BLaER1 treated with 17β-estradiol and CSF1 and Interleukin-3, amounts not matched to agents 10 nM and 100 nM (cell line): Measurements from ENCODE around the gene TET2.

Experiments
- H3K27ac ChIP-seq, 11 experiments: shearing (Covaris generic); formaldehyde crosslinking; 2 replicates each; pipeline ENCODE4 v1.8.1; 2022
- H3K27me3 ChIP-seq, 11 experiments: shearing (Covaris generic); formaldehyde crosslinking; 2 replicates each; pipeline ENCODE4 v1.8.1; 2022
- H3K36me3 ChIP-seq, 11 experiments: shearing (Covaris generic); formaldehyde crosslinking; 2 replicates each; pipeline ENCODE4 v1.8.1; 2022
- H3K4me1 ChIP-seq, 10 experiments: shearing (Covaris generic); formaldehyde crosslinking; 2 replicates each; pipeline ENCODE4 v1.8.1; 2022
- H3K4me2 ChIP-seq, 11 experiments: shearing (Covaris generic); formaldehyde crosslinking; 2 replicates each; pipeline ENCODE4 v1.8.1; 2022
- H3K4me3 ChIP-seq, 10 experiments: shearing (Covaris generic); formaldehyde crosslinking; 2 replicates each; pipeline ENCODE4 v1.8.1; 2022
- H3K9ac ChIP-seq, 11 experiments: shearing (Covaris generic); formaldehyde crosslinking; 2 replicates each; pipeline ENCODE4 v1.8.1; 2022
- H3K9me3 ChIP-seq, 11 experiments: shearing (Covaris generic); formaldehyde crosslinking; replicated peaks in 1 of 11; 2 replicates each; pipeline ENCODE4 v1.8.1; 2022
- H4K20me1 ChIP-seq, 11 experiments: shearing (Covaris generic); formaldehyde crosslinking; 2 replicates each; pipeline ENCODE4 v1.8.1; 2022
- Cebpa-rat ChIP-seq, 11 experiments: shearing (Covaris generic); IDR thresholded peaks; 2 replicates each; pipeline ENCODE4 v1.8.1; 2022

Gene TET2

DNA sequence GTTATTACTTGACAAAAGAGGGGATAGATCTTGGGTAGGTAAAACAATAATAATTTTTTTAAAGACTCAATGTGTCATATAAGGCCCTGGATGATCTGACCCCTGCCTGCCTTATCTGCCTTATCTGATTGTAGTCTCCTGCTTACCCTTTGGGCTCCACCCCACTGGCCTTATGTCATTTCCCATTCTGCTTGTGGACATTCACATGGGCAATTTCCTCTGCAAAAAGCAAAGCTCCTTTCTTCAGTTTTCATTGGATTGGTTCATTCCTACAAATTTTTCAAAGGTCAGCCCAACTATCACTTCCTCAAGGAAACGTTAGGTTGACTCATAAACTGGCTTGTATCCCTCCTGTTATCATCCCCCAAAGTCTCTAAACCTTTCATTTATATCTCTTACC lies 15.7 kb upstream of the TET2 start:
- Histone ChIP-seq H3K9me3 (peaks cover 0 to 37% (median 0%) of the 10 kb centered on the region in 11 experiments; a peak in 4 of 22 replicates), H3K4me2 (peak overlapping the region in 4 of 11 experiments; percentile 36 to 77 (median 70); a peak in 8 of 22 replicates), H3K4me1 (peaks cover 3 to 76% (median 11%) of the 10 kb centered on the region in 10 experiments; a peak in 15 of 20 replicates), H3K27ac (peak overlapping the region in 3 of 11 experiments; percentile 23 to 56 (median 46); a peak in 4 of 22 replicates), H3K4me3 (no peak overlapping the region), H4K20me1 (no peaks in the 10 kb centered on the region), H3K27me3 (no peaks in the 10 kb centered on the region), H3K36me3 (no peaks in the 10 kb centered on the region), H3K9ac (no peak overlapping the region)
- no peak for TF ChIP-seq Cebpa-rat (IDR thresholded peaks at IDR 0.05)

DNA sequence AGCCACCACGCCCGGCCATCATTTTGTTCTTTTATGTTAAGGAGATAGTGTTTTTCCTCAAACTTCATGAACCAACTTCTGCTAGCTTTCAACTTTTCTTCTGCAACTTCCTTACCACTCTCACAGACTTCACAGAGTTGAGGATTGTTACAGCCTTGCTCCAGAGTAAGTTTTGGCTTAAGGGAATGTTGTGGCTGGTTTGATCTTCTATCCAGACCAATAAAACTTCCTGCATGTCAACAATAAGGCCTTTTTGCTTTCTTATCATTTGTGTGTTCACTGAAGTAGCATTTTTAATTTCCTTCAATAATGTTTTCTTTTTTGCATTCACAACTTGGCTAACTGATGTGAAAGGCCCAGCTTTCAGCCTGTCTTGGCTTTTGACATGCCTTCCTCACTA lies 12.7 kb upstream of the TET2 start:
- no peak overlapping the region for H3K4me3 ChIP-seq
- no peaks in the 10 kb centered on the region for H4K20me1 ChIP-seq
- no peak overlapping the region; a peak in 1 of 22 replicates for H3K27ac ChIP-seq
- no peak for TF ChIP-seq Cebpa-rat (IDR thresholded peaks at IDR 0.05)
- peaks cover 0 to 57% (median 0%) of the 10 kb centered on the region in 11 experiments; a peak in 5 of 22 replicates for H3K9me3 ChIP-seq
- H3K27me3 ChIP-seq = no peaks in the 10 kb centered on the region
- H3K4me2 ChIP-seq = peak overlapping the region in 2 of 11 experiments; percentile 12 to 26; a peak in 3 of 22 replicates
- peaks cover 4 to 89% (median 14%) of the 10 kb centered on the region in 10 experiments; a peak in 15 of 20 replicates for H3K4me1 ChIP-seq
- no peaks in the 10 kb centered on the region for H3K36me3 ChIP-seq
- H3K9ac ChIP-seq = no peak overlapping the region

DNA sequence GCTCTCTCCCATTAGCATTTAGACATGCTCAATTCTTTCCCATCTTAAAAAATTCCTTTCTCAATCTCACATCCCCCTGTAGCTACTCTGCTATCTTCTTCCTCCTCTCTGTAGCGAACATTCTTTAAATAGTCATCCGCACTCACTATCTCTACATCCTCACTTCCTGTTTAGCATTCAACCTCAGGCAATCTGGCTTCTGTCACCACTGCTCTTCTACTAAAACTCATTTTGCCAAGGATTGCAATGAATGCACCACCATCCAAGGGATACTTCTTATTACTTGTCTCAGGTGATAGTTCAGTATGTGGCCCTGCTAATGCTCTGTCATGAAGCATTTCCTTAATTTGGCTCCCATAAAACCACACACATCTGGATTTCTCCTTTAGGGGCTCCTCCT lies 10.9 kb upstream of the TET2 start:
- Histone ChIP-seq H3K9me3 (peaks cover 0 to 44% (median 0%) of the 10 kb centered on the region in 11 experiments; a peak in 5 of 22 replicates), H3K9ac (peak overlapping the region in 3 of 11 experiments; percentile 35 to 62 (median 36); a peak in 4 of 22 replicates), H3K4me3 (0 out of 20 replicates have a peak overlapping the region, but pooled peaks of 1 of the 10 experiments have one; percentile 18), H3K36me3 (no peaks in the 10 kb centered on the region), H3K27ac (peak overlapping the region in 5 of 11 experiments; percentile 9 to 72 (median 52); a peak in 8 of 22 replicates), H4K20me1 (no peaks in the 10 kb centered on the region), H3K27me3 (no peaks in the 10 kb centered on the region), H3K4me1 (peaks cover 4 to 89% (median 25%) of the 10 kb centered on the region in 10 experiments; a peak in 15 of 20 replicates), H3K4me2 (peak overlapping the region; percentile 14 to 85 (median 40); a peak in 18 of 22 replicates)
- no peak for TF ChIP-seq Cebpa-rat (IDR thresholded peaks at IDR 0.05)

GRCh38 chr4:105137121-105137875 lies 9.4 kb upstream of the TET2 start:
- Histone ChIP-seq H4K20me1 (no peaks in the 10 kb centered on the region), H3K27ac (peak overlapping the region in 3 of 11 experiments; percentile 32 to 72 (median 62); a peak in 4 of 22 replicates), H3K27me3 (no peaks in the 10 kb centered on the region), H3K9ac (no peak overlapping the region), H3K4me3 (no peak overlapping the region), H3K9me3 (peaks cover 0 to 44% (median 0%) of the 10 kb centered on the region in 11 experiments; a peak in 5 of 22 replicates), H3K4me2 (peak overlapping the region in 4 of 11 experiments; percentile 67 to 85 (median 73); a peak in 8 of 22 replicates), H3K36me3 (no peaks in the 10 kb centered on the region), H3K4me1 (peaks cover 4 to 90% (median 25%) of the 10 kb centered on the region in 10 experiments; a peak in 15 of 20 replicates)
- TF ChIP-seq Cebpa-rat (IDR thresholded peaks at IDR 0.05) = no peak

DNA sequence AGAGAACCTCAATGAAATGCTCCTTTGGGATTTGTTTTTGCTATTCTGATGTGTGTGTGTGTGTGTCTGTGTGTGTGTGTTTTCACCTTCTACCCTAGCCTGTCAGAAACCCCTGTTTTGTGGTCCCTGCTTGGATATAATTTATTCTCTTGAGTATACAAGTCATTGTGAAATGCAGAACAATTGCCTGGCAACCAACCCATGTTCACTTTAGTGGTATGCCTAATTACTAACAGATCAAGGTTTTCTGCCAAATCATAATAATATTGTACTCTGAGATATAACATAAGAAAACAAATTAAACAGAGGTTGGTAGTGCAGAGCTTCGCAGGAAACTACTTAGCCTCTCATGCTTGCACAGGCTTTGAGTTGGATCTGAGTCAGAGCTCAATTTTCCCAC lies 7.0 kb upstream of the TET2 start:
- H4K20me1 ChIP-seq = no peaks in the 10 kb centered on the region
- no peaks in the 10 kb centered on the region for H3K36me3 ChIP-seq
- peaks cover 4 to 95% (median 27%) of the 10 kb centered on the region in 10 experiments; a peak in 15 of 20 replicates for H3K4me1 ChIP-seq
- peaks cover 0 to 32% (median 0%) of the 10 kb centered on the region in 11 experiments; a peak in 5 of 22 replicates for H3K9me3 ChIP-seq
- TF ChIP-seq Cebpa-rat (IDR thresholded peaks at IDR 0.05) = no peak
- H3K4me2 ChIP-seq = peak overlapping the region in 4 of 11 experiments; percentile 1 to 56 (median 46); a peak in 7 of 22 replicates
- no peak overlapping the region for H3K4me3 ChIP-seq
- no peak overlapping the region for H3K9ac ChIP-seq
- H3K27ac ChIP-seq = no peak overlapping the region
- H3K27me3 ChIP-seq = peaks cover 0 to 5% (median 3%) of the 10 kb centered on the region in 11 experiments; a peak in 14 of 22 replicates

DNA sequence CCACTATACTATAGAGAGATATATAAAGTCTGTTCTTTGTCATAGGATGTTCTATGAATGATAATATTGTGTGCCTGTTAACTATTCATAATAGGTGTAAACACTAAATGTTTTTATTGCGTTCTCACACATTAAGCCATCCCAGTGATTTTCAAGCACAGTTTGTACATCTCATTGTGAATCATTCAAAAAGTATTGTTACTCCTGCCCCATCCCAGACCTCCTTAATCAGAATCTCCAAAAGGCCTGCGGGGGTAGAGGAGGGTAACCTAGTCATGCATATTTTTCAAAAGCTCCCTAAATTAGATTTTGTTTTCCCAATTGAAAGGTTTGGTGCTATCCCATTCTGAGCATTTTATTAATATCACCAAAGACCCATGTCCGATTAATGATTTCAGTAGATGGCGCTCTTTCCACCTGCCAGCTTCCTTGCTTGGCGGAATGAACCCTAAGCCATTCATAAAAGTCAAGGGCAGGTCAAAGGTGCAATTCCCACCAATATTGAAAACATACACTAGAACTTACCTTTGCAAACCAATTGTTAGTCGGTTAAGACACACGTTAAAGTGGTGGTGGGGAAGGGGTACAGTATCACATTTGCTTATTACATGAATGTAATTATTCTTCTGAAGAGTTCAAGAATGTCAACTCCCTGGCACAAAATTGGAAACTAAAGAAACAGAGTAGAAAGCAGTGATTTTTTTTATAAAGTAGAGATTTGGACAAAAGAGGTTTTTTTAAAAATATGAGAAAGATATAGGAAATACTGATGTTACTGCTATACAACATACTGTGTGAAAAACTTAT lies 5.8 kb upstream of the TET2 start:
- TF ChIP-seq Cebpa-rat (IDR thresholded peaks at IDR 0.05) = no peak
- no peak overlapping the region for H3K27ac ChIP-seq
- peaks cover 0 to 18% (median 16%) of the 10 kb centered on the region in 11 experiments; a peak in 14 of 22 replicates for H3K27me3 ChIP-seq
- peak overlapping the region in 4 of 11 experiments; percentile 1 to 56 (median 32); a peak in 4 of 22 replicates for H3K4me2 ChIP-seq
- H3K36me3 ChIP-seq = no peaks in the 10 kb centered on the region
- H3K4me1 ChIP-seq = peaks cover 7 to 85% (median 31%) of the 10 kb centered on the region in 10 experiments; a peak in 18 of 20 replicates
- no peak overlapping the region for H3K9ac ChIP-seq
- H3K4me3 ChIP-seq = no peak overlapping the region
- H4K20me1 ChIP-seq = no peaks in the 10 kb centered on the region
- H3K9me3 ChIP-seq = peaks cover 0 to 34% (median 0%) of the 10 kb centered on the region in 11 experiments; a peak in 4 of 22 replicates

DNA sequence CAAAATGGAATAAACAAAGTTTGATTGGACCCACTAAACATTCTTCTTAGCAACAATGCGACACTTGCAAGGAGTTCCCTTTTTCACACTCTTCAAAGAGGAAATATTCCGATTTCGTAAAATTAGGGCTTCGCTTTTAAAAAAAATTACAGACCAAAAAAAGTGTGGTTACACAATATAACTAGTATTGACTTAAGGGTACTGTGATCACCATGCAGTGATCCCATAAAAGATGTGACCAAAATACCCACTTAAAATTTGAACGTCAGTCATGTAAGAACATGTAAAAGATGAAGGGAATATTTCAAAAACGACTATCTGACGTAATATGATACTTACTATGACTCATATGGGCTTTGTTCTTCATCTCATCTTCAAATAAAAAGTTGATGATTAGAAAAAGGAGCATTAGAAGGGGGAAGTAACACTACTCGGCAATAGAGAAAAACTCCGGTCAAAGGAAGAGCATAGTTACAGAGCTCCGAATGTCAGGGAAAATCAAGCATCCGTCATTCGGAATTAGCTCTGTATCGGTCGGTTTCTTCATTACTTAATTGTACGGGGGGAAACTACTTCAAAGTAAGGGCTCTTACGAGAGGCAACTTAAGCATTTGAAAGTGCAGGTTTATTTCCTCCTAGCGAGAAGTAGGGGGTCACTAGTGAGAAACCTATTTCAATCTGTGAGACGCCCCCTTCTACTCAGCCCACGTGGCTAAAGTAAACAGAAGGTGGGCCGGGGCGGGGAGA lies 1.3 kb upstream of the TET2 start:
- Histone ChIP-seq H3K9ac (peak overlapping the region; percentile 88 to 99 (median 96); a peak in 20 of 22 replicates), H3K27me3 (peaks cover 0 to 23% (median 20%) of the 10 kb centered on the region in 11 experiments; a peak in 14 of 22 replicates), H4K20me1 (peaks cover 0 to 25% (median 9%) of the 10 kb centered on the region in 11 experiments; a peak in 11 of 22 replicates), H3K27ac (peak overlapping the region in 7 of 11 experiments; percentile 88 to 100 (median 98); a peak in 12 of 22 replicates), H3K4me2 (peak overlapping the region; percentile 82 to 93 (median 88)), H3K4me3 (peak overlapping the region; percentile 75 to 95 (median 86)), H3K9me3 (peaks cover 0 to 15% (median 0%) of the 10 kb centered on the region in 11 experiments; a peak in 2 of 22 replicates), H3K4me1 (peaks cover 15 to 52% (median 34%) of the 10 kb centered on the region in 10 experiments; a peak in 19 of 20 replicates), H3K36me3 (peaks cover 0 to 5% (median 0%) of the 10 kb centered on the region in 11 experiments; a peak in 4 of 22 replicates)
- no peak for TF ChIP-seq Cebpa-rat (IDR thresholded peaks at IDR 0.05)
